SK-N-SH (cell line): ENCODE data around the gene LHPP. TPM values are rescaled to one million over a fixed set of nuclear protein-coding genes. Genes with fewer than 3 reads are reported as not detected.

ENCODE experiments used
- CTCF ChIA-PET: fragments of 300-600, 350-600 bp; formaldehyde crosslinking; extraction: SDS; loops from one replicate; lab custom pipeline; 2021; lab: Yijun Ruan, JAX
- POLR2A ChIA-PET: fragments of 350-600 bp; sonication (Branson Sonifier 250); formaldehyde crosslinking; extraction: SDS; loops from one replicate; lab custom pipeline; 2020; ENCODE audit warnings: antibody characterized with exemption, inconsistent platforms; lab: Yijun Ruan, JAX
- DNase-seq: peaks from one replicate; pipeline ENCODE4 v3.0.0; 2012
- H2AFZ ChIP-seq: fragments of 200-600 bp; sonication (generic); 2 replicates; pipeline ENCODE4 v1.8.1; 2016; ENCODE audit warnings: antibody characterized with exemption, mild to moderate bottlenecking, low read depth
- H3F3A ChIP-seq: fragments of 200-600 bp; sonication (generic); replicated peaks from 2 replicates; pipeline ENCODE3; 2016; ENCODE audit warnings: antibody characterized with exemption, mild to moderate bottlenecking; ENCODE audit not compliant: insufficient read depth
- H3K27ac ChIP-seq, 2 experiments: fragments of 200-500 bp in 1 of 2; fragments of 200-600 bp in 1 of 2; sonication (Bioruptor generic) in 1 of 2; sonication (generic), shearing (Covaris generic) in 1 of 2; 2 replicates each; pipeline versions ENCODE4 v1.5.1 to v1.6.1; 2014 to 2016; ENCODE audit warnings: low read depth in 2 of 2, inconsistent platforms in 1 of 2, low read length in 1 of 2, mild to moderate bottlenecking in 1 of 2, mixed read lengths in 1 of 2
- H3K27me3 ChIP-seq: fragments of 200-600 bp; sonication (generic), shearing (Covaris generic); 2 replicates; pipeline ENCODE4 v1.6.1; 2016; ENCODE audit warnings: mixed run types; ENCODE audit not compliant: insufficient read depth
- H3K36me3 ChIP-seq, 2 experiments: fragments of 200-500 bp in 1 of 2; fragments of 200-600 bp in 1 of 2; sonication (Bioruptor generic) in 1 of 2; sonication (generic) in 1 of 2; replicated peaks in 1 of 2; 2 replicates each; pipeline versions ENCODE3 to v1.5.1; 2014 to 2016; ENCODE audit warnings: low read length in 1 of 2, mild to moderate bottlenecking in 1 of 2; ENCODE audit not compliant: insufficient read depth in 2 of 2, control insufficient read depth in 1 of 2
- H3K4me1 ChIP-seq, 2 experiments: fragments of 200-500 bp in 1 of 2; fragments of 200-600 bp in 1 of 2; sonication (Bioruptor generic) in 1 of 2; sonication (generic), shearing (Covaris generic) in 1 of 2; 2 replicates each; pipeline versions ENCODE4 v1.5.1 to v1.6.1; 2014 to 2016; ENCODE audit warnings: low read depth in 1 of 2, low read length in 1 of 2, mixed run types in 1 of 2; ENCODE audit not compliant: insufficient read depth in 2 of 2, control insufficient read depth in 1 of 2
- H3K4me2 ChIP-seq: fragments of 200-600 bp; sonication (generic), shearing (Covaris generic); 2 replicates; pipeline ENCODE4 v1.6.1; 2017; ENCODE audit warnings: mixed run types
- H3K4me3 ChIP-seq, 2 experiments: fragments of 200-500 bp in 1 of 2; fragments of 200-600 bp in 1 of 2; sonication (Bioruptor generic) in 1 of 2; sonication (generic), shearing (Covaris generic) in 1 of 2; 2 replicates each; pipeline versions ENCODE4 v1.5.1 to v1.8.1; 2014 to 2016; ENCODE audit warnings: low read depth in 2 of 2, inconsistent platforms in 1 of 2, low read length in 1 of 2, mild to moderate bottlenecking in 1 of 2, mixed read lengths in 1 of 2, moderate library complexity in 1 of 2
- H3K79me2 ChIP-seq: fragments of 200-600 bp; sonication (generic); 2 replicates; pipeline ENCODE4 v1.8.1; 2017; ENCODE audit warnings: mild to moderate bottlenecking; ENCODE audit not compliant: insufficient read depth
- H3K9ac ChIP-seq: fragments of 200-600 bp; sonication (generic); 2 replicates; pipeline ENCODE4 v1.6.1; 2017; ENCODE audit warnings: mixed run types
- H3K9me2 ChIP-seq: fragments of 200-600 bp; sonication (generic); 2 replicates; pipeline ENCODE4 v1.6.1; 2017; ENCODE audit warnings: mixed run types
- H3K9me3 ChIP-seq: fragments of 200-600 bp; sonication (generic); 2 replicates; pipeline ENCODE4 v1.6.1; 2017; ENCODE audit warnings: mixed run types, mild to moderate bottlenecking, moderate library complexity
- H4K20me1 ChIP-seq: fragments of 200-600 bp; sonication (generic); 2 replicates; pipeline ENCODE4 v1.6.1; 2017; ENCODE audit warnings: mild to moderate bottlenecking, mixed run types; ENCODE audit not compliant: insufficient read depth
- CTCF ChIP-seq: fragments of 200-600 bp; sonication (generic); IDR thresholded peaks from 2 replicates; pipeline ENCODE4 v1.6.1; 2017; ENCODE audit warnings: antibody characterized with exemption, mild to moderate bottlenecking, moderate library complexity
- EP300 ChIP-seq, 2 experiments: IDR thresholded peaks; 2 replicates each; pipeline versions ENCODE4 v1.4.0 to v1.6.1; 2012; ENCODE audit warnings: borderline replicate concordance in 1 of 2, low read depth in 1 of 2, low read length in 1 of 2
- EZH2phosphoT487 ChIP-seq: fragments of 200-600 bp; sonication (generic); IDR thresholded peaks from 2 replicates; pipeline ENCODE4 v1.6.1; 2017; ENCODE audit warnings: low read depth, mixed run types, mild to moderate bottlenecking, antibody characterized with exemption, moderate library complexity, borderline replicate concordance
- FOSL2 ChIP-seq: IDR thresholded peaks from 2 replicates; pipeline ENCODE4 v1.4.0; 2012; ENCODE audit warnings: low read depth, mild to moderate bottlenecking, moderate library complexity, borderline replicate concordance
- FOXJ3 ChIP-seq: sonication (generic); formaldehyde crosslinking; IDR thresholded peaks from 2 replicates; pipeline ENCODE4 v1.5.1; 2020; ENCODE audit warnings: mild to moderate bottlenecking, missing genetic modification reagents
- GATA2 ChIP-seq: sonication (generic); formaldehyde crosslinking; IDR thresholded peaks from 2 replicates; pipeline ENCODE4 v1.5.0; 2020; ENCODE audit warnings: mild to moderate bottlenecking, missing genetic modification reagents
- IRF3 ChIP-seq: fragments of 150-350 bp; IDR thresholded peaks from 2 replicates; pipeline ENCODE4 v1.6.1; 2016; ENCODE audit warnings: mild to moderate bottlenecking, low read depth, low read length
- JUND ChIP-seq: IDR thresholded peaks from 2 replicates; pipeline ENCODE4 v1.4.0; 2012
- MEF2A ChIP-seq: IDR thresholded peaks from 2 replicates; pipeline ENCODE4 v1.4.0; 2012; ENCODE audit warnings: low read depth, borderline replicate concordance
- MXI1 ChIP-seq: IDR thresholded peaks from 2 replicates; pipeline ENCODE4 v1.6.1; 2012; ENCODE audit warnings: mild to moderate bottlenecking, low read depth, low read length, improper control_type of control experiment
- NFIC ChIP-seq: IDR thresholded peaks from 2 replicates; pipeline ENCODE4 v1.4.0; 2012; ENCODE audit warnings: borderline replicate concordance
- PBX3 ChIP-seq: IDR thresholded peaks from 2 replicates; pipeline ENCODE4; 2012
- POLR2AphosphoS5 ChIP-seq: IDR thresholded peaks from 2 replicates; pipeline ENCODE4 v1.6.1; 2012; ENCODE audit warnings: low read depth, low read length
- SMC3 ChIP-seq: IDR thresholded peaks from 2 replicates; pipeline ENCODE4 v1.6.1; 2012; ENCODE audit warnings: low read depth, low read length, improper control_type of control experiment
- TAF1 ChIP-seq: IDR thresholded peaks from 2 replicates; pipeline ENCODE4 v1.6.1; 2012; ENCODE audit warnings: low read depth, mild to moderate bottlenecking, low read length, moderate library complexity, borderline replicate concordance
- TEAD4 ChIP-seq: IDR thresholded peaks from 2 replicates; pipeline ENCODE4 v1.4.0; 2012; ENCODE audit warnings: mild to moderate bottlenecking, borderline replicate concordance; ENCODE audit not compliant: insufficient read depth
- USF1 ChIP-seq: IDR thresholded peaks from 2 replicates; pipeline ENCODE4 v1.4.0; 2012; ENCODE audit warnings: low read depth, borderline replicate concordance
- WGBS: methylation state at CpG from one replicate; pipeline ENCODE4 v1.1.6; 2017; ENCODE audit warnings: low lambda C conversion rate; 5-methylcytosine and 5-hydroxymethylcytosine counted together
- polyA plus RNA-seq, 3 experiments: library from polyadenylated mRNA; depleted of rRNA; stranded (reverse); fragments of >200 nt; gene quantifications; 2 replicates each; pipeline ENCODE4 v1.2.3, GENCODE V29; 2012

The LHPP gene
- polyA plus RNA-seq, 1 of the 3 experiments (the other 2 are of a cell fraction) = 29.8 TPM

GRCh38 chr10:124651402-124651891, 189.8 kb downstream of the LHPP start (continued):
- no peak for TF ChIP-seq JUND
- no peak for TF ChIP-seq PBX3
- no peak for TF ChIP-seq SMC3

GRCh38 chr10:124652200-124652599, 190.6 kb downstream of the LHPP start:
- CTCF ChIA-PET = interaction anchor here (1.5 kb wide), 1 partner anchor 114 kb away, joined by 3 read pairs; no protein-coding TSS in a partner anchor
- POLR2A ChIA-PET = no interaction called here
- no peak for TF ChIP-seq IRF3
- no peak for TF ChIP-seq CTCF
- no peak for TF ChIP-seq MXI1
- TF ChIP-seq JUND = no peak
- no peak for TF ChIP-seq GATA2 (CRISPR knock-in tag)
- no peak for TF ChIP-seq FOXJ3 (CRISPR knock-in tag)
- TF ChIP-seq TEAD4 = no peak
- TF ChIP-seq FOSL2 = no peak
- TF ChIP-seq POLR2AphosphoS5 = no peak
- TF ChIP-seq SMC3 = no peak
- no peak for TF ChIP-seq TAF1
- no peak for TF ChIP-seq MEF2A
- TF ChIP-seq NFIC = no peak
- no peak for TF ChIP-seq EZH2phosphoT487
- no peak for TF ChIP-seq USF1
- no peak for TF ChIP-seq EP300 (IDR thresholded peaks at IDR 0.05; ENCODE audit: borderline replicate concordance in 1 of 2, low read depth in 1 of 2, low read length in 1 of 2)
- H3K79me2 ChIP-seq = peaks cover 6% of the 10 kb centered on the region; the same call in 1 of the 2 replicates
- H3K9me3 ChIP-seq = no peaks in the 10 kb centered on the region
- no peak overlapping the region; a peak in 1 of 4 replicates for H3K27ac ChIP-seq
- peaks cover 4% of the 10 kb centered on the region for H3F3A ChIP-seq
- H3K4me3 ChIP-seq = no peak overlapping the region
- H2AFZ ChIP-seq = no peak overlapping the region
- no peak overlapping the region for H3K9ac ChIP-seq
- no peaks in the 10 kb centered on the region for H3K9me2 ChIP-seq
- no peak for DNase-seq
- no peaks in the 10 kb centered on the region for H4K20me1 ChIP-seq
- no peaks in the 10 kb centered on the region for H3K27me3 ChIP-seq
- 96% methylated on average over 4 of the region's 5 CpGs for WGBS
- peaks cover 15 to 72% of the 10 kb centered on the region in 2 experiments for H3K4me1 ChIP-seq
- H3K36me3 ChIP-seq = no peaks in the 10 kb centered on the region
- no peak overlapping the region for H3K4me2 ChIP-seq
